Omental fat pad (tissue), 4 donors: ENCODE results near the gene VAPA. TPM values are rescaled to one million over a fixed set of nuclear protein-coding genes. Genes with fewer than 3 reads are reported as not detected.

Experiments
- ATAC-seq: fragments of 150-250 bp; one replicate; pipeline ENCODE4 v1.9.1; 2016; ENCODE audit warnings: mild to moderate bottlenecking, moderate library complexity; ENCODE audit not compliant: low FRiP score
- DNase-seq: peaks from one replicate; pipeline ENCODE4 v3.0.0-alpha.2; 2019; ENCODE audit warnings: low spot score
- total RNA-seq, 4 donors: library from RNA; depleted of rRNA; stranded (reverse); fragments of >200 nt; gene quantifications; one replicate each; pipeline ENCODE4 v1.1.0, GENCODE V29; 2016
- TF ChIP-seq, protein P1 (sequence below), 3 donors: fragments of 450-650 bp; IDR thresholded peaks; one replicate each; pipeline ENCODE4 v1.5.1; 2016 to 2017; ENCODE audit warnings: antibody characterized with exemption in 3 of 3, mild to moderate bottlenecking in 3 of 3, moderate library complexity in 2 of 3

VAPA gene
- total RNA-seq, 4 donors from 2014 or later, result 173 to 345 (median 246) TPM

DNA sequence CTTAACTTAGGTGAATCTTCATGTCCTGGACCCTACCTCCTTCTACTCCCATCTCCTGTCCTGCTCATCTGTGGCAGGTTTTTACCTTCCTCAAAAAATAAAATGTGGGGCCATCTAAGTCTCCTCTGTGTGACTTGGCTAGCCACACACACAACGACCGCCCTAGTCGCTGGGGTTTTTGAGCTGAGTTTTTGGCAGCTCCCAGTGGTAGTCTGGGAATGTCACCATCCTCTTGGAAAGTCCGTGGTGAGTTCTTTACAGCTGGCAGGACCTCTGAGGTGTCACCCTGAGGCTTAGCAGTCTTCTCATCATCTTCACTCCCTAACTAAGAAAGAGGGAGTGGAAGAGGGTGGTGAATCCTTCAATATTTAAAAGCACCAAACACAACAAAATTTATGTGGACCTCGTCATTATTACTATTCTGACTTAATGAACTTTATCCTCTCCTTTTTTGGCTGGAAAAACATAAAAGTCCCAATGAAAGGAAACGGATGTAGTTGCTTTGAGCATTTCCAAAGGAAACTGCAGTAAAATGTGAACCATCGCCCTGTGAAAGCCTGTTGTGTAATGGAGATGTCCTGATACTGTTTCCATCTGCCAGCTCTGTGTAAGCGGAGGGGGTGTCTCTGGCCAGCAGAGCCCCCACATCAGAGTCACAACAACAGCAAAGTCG, 78.6 kb downstream of the VAPA start:
- TF ChIP-seq, protein P1, sequence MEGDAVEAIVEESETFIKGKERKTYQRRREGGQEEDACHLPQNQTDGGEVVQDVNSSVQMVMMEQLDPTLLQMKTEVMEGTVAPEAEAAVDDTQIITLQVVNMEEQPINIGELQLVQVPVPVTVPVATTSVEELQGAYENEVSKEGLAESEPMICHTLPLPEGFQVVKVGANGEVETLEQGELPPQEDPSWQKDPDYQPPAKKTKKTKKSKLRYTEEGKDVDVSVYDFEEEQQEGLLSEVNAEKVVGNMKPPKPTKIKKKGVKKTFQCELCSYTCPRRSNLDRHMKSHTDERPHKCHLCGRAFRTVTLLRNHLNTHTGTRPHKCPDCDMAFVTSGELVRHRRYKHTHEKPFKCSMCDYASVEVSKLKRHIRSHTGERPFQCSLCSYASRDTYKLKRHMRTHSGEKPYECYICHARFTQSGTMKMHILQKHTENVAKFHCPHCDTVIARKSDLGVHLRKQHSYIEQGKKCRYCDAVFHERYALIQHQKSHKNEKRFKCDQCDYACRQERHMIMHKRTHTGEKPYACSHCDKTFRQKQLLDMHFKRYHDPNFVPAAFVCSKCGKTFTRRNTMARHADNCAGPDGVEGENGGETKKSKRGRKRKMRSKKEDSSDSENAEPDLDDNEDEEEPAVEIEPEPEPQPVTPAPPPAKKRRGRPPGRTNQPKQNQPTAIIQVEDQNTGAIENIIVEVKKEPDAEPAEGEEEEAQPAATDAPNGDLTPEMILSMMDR (IDR thresholded peaks at IDR 0.05), result no peak
- no peak for DNase-seq
- no peak for ATAC-seq

- ATAC-seq (no peak), DNase-seq (no peak)
- TF ChIP-seq, protein P1 (IDR thresholded peaks at IDR 0.05), result no peak
These were observed 79.2 kb downstream of the VAPA start for GRCh38 chr18:9992973-9993520.

GRCh38 chr18:9993521-9994025, 79.8 kb downstream of the VAPA start:
- DNase-seq (no peak), ATAC-seq (no peak)
- TF ChIP-seq, protein P1 (IDR thresholded peaks at IDR 0.05), result no peak

DNA sequence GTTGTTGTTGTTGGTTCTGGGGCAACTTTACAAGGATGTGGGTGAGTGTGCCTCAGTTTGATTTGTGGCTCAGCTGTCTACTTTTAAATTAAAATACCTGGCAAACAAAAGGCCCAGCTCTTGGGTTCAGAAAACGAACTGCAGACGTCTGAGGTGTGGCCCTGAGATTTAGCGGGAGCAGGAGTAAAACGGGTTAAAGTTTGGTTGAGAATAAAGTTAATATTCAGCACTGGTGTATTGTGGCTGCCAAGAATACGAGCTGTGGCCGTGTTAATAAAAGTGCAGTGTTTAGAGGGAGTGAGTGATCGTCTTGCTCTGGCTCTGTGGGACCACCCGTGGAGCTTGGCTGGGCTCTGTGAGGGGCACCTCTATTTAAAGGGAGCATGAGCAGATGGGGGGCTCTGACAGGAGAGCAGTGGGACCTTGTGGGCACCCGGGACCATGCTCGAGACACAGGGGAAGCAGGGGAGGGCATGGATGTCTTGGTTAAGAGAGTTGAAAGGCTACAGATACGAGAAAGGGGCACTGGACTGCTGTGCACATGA, 80.3 kb downstream of the VAPA start:
- DNase-seq (no peak), ATAC-seq (no peak)
- TF ChIP-seq, protein P1 (IDR thresholded peaks at IDR 0.05), result no peak

DNA sequence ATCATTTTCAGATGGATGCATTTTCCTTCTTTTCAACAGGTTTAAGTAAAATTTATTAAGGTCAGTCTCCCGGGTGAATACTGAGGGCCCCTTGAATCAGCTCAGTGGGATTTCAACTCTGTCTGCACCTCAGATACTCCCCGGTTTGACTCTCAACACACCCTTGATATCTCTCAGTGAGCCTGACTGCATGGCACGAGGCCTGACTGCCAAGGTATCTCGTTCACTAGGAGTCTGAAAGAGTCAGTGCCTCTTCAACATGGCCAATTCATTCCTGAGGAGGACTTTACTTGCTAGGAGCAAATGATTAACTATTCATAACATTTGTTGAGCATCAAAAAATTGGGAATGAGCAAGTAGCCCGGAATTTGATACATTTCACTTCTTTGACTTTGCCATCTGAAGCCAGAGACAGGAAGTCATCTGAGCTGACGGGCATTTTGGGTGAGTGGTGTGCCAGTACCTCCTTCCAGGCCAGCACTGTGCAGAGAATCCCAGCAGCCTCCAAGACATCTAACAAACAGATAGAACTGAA, 81.0 kb downstream of the VAPA start:
- ATAC-seq, result no peak
- no peak for DNase-seq
- TF ChIP-seq, protein P1 (IDR thresholded peaks at IDR 0.05), result no peak

DNA sequence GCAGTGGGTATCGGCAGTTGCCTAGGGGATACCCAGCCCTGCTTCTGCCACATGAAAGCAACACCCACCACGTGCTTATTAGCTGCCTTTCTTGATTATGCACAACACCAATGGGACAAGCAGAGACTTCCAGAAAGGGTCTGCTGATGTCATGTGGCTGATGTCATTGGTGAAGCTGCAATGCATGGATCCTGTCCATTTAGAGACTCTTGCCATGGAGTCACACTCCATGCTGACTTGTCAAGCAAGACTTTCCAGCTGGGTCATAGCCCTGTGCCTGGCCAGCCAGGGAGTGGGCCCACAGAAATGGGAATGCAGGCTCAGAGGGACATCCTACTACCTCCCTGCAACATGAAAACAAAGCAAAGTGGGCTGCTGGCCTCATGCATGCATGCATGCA, 81.8 kb downstream of the VAPA start:
- TF ChIP-seq, protein P1 (IDR thresholded peaks at IDR 0.05), result no peak
- no peak for ATAC-seq
- no peak for DNase-seq
